WTC11 (cell line): ENCODE results near the gene SERPINB4. TPM values are rescaled to one million over a fixed set of nuclear protein-coding genes. Genes with fewer than 3 reads are reported as not detected.

ENCODE experiments used
- ATAC-seq: fragments of 200-7000 bp; cut with Tn5 transposase; 2 replicates; pipeline ENCODE4 v1.10.0; 2021; ENCODE audit warnings: mild to moderate bottlenecking, moderate library complexity
- CTCF ChIA-PET: fragments of 300-600 bp; sonication (Branson Sonifier 250); formaldehyde crosslinking; loops from one replicate; lab custom pipeline; 2021; ENCODE audit warnings: antibody characterized with exemption; lab: Charles Lee
- POLR2A ChIA-PET: fragments of 350-600 bp; sonication (Branson Sonifier 250); formaldehyde crosslinking; loops from one replicate; lab custom pipeline; 2021; ENCODE audit warnings: antibody characterized with exemption; lab: Charles Lee
- DNase-seq: peaks from one replicate; pipeline ENCODE4 v3.0.0; 2021; ENCODE audit warnings: low spot score
- H3K27ac Mint-ChIP-seq: 2 replicates; pipeline ENCODE4 v1.8.0; 2021; ENCODE audit warnings: mixed read lengths
- H3K27me3 Mint-ChIP-seq: 2 replicates; pipeline ENCODE4 v1.8.0; 2021; ENCODE audit warnings: low read depth, mild to moderate bottlenecking, moderate library complexity, mixed read lengths
- H3K36me3 Mint-ChIP-seq: 2 replicates; pipeline ENCODE4 v1.8.0; 2021; ENCODE audit warnings: mixed read lengths
- H3K4me1 Mint-ChIP-seq: 2 replicates; pipeline ENCODE4 v1.8.0; 2022; ENCODE audit warnings: mixed read lengths
- H3K4me3 Mint-ChIP-seq: 2 replicates; pipeline ENCODE4 v1.8.0; 2021; ENCODE audit warnings: mild to moderate bottlenecking, moderate library complexity, mixed read lengths
- H3K9me3 Mint-ChIP-seq: 2 replicates; pipeline ENCODE4 v1.8.0; 2021; ENCODE audit warnings: mixed read lengths
- CBFB ChIP-seq: sonication (generic); formaldehyde crosslinking; IDR thresholded peaks from 2 replicates; pipeline ENCODE4 v1.8.1; 2022; ENCODE audit warnings: mild to moderate bottlenecking, low read depth, missing genetic modification reagents
- ELF4 ChIP-seq: sonication (generic); formaldehyde crosslinking; IDR thresholded peaks from 2 replicates; pipeline ENCODE4 v1.8.1; 2022; ENCODE audit warnings: low read depth, mild to moderate bottlenecking, moderate library complexity, missing genetic modification reagents
- FOXK1 ChIP-seq: sonication (generic); formaldehyde crosslinking; IDR thresholded peaks from 2 replicates; pipeline ENCODE4 v1.8.0; 2022; ENCODE audit warnings: mild to moderate bottlenecking, moderate library complexity, missing genetic modification reagents
- FOXP1 ChIP-seq: sonication (generic); formaldehyde crosslinking; IDR thresholded peaks from 2 replicates; pipeline ENCODE4 v1.8.0; 2022; ENCODE audit warnings: missing genetic modification reagents, mild to moderate bottlenecking, moderate library complexity, borderline replicate concordance
- GABPB1 ChIP-seq: sonication (generic); formaldehyde crosslinking; IDR thresholded peaks from 2 replicates; pipeline ENCODE4 v1.8.1; 2023; ENCODE audit warnings: mild to moderate bottlenecking, missing genetic modification reagents
- KAT7 ChIP-seq: sonication (generic); formaldehyde crosslinking; IDR thresholded peaks from 2 replicates; pipeline ENCODE4 v1.8.1; 2023; ENCODE audit warnings: missing genetic modification reagents, mild to moderate bottlenecking, borderline replicate concordance
- NFATC4 ChIP-seq: fragments of 250-450 bp; sonication (Bioruptor Pico); IDR thresholded peaks from 2 replicates; pipeline ENCODE4 v1.9.0; 2021; ENCODE audit warnings: mild to moderate bottlenecking
- NFE2L1 ChIP-seq: sonication (generic); formaldehyde crosslinking; IDR thresholded peaks from 2 replicates; pipeline ENCODE4 v1.8.1; 2023; ENCODE audit warnings: missing genetic modification reagents
- ZNF263 ChIP-seq: sonication (generic); formaldehyde crosslinking; IDR thresholded peaks from 2 replicates; pipeline ENCODE4 v1.8.1; 2022; ENCODE audit warnings: low read depth, mild to moderate bottlenecking, moderate library complexity, missing genetic modification reagents
- ZNF396 ChIP-seq: fragments of 250-450 bp; sonication (Bioruptor Pico); IDR thresholded peaks from 2 replicates; pipeline ENCODE4 v1.8.0; 2021; ENCODE audit warnings: mild to moderate bottlenecking, moderate library complexity, borderline replicate concordance
- ZNF423 ChIP-seq: fragments of 250-450 bp; sonication (Bioruptor Pico); IDR thresholded peaks from 2 replicates; pipeline ENCODE4 v2.1.2; 2022; ENCODE audit warnings: mild to moderate bottlenecking, moderate library complexity
- total RNA-seq: library from RNA; stranded (reverse); gene quantifications from 3 replicates; pipeline ENCODE4 v1.2.3, GENCODE V29; 2021
- TF ChIP-seq, protein P1 (sequence below): fragments of 250-450 bp; sonication (Bioruptor Pico); IDR thresholded peaks from 2 replicates; pipeline ENCODE4 v1.9.0; 2021; ENCODE audit warnings: mild to moderate bottlenecking
- TF ChIP-seq, protein P2 (sequence below): sonication (generic); formaldehyde crosslinking; IDR thresholded peaks from 2 replicates; pipeline ENCODE4 v1.8.0; 2022; ENCODE audit warnings: mild to moderate bottlenecking, missing genetic modification reagents
- TF ChIP-seq, protein P3 (sequence below): sonication (generic); formaldehyde crosslinking; IDR thresholded peaks from 2 replicates; pipeline ENCODE4 v1.8.1; 2022; ENCODE audit warnings: low read depth, missing genetic modification reagents, borderline replicate concordance
- TF ChIP-seq, protein P4 (sequence below): sonication (generic); formaldehyde crosslinking; conservative IDR thresholded peaks from 2 replicates; pipeline ENCODE4 v1.8.1; 2023; ENCODE audit warnings: mild to moderate bottlenecking, low read depth, missing genetic modification reagents, moderate library complexity
- TF ChIP-seq, protein P5 (sequence below): sonication (generic); formaldehyde crosslinking; IDR thresholded peaks from 2 replicates; pipeline ENCODE4 v1.8.1; 2023; ENCODE audit warnings: mild to moderate bottlenecking, missing genetic modification reagents, moderate library complexity
- TF ChIP-seq, protein P6 (sequence below): fragments of 250-450 bp; sonication (Bioruptor Pico); IDR thresholded peaks from 2 replicates; pipeline ENCODE4 v1.9.0; 2021; ENCODE audit warnings: mild to moderate bottlenecking, borderline replicate concordance

The SERPINB4 gene
- total RNA-seq, 1 experiment from 2014 or later, result 1.3 TPM

DNA sequence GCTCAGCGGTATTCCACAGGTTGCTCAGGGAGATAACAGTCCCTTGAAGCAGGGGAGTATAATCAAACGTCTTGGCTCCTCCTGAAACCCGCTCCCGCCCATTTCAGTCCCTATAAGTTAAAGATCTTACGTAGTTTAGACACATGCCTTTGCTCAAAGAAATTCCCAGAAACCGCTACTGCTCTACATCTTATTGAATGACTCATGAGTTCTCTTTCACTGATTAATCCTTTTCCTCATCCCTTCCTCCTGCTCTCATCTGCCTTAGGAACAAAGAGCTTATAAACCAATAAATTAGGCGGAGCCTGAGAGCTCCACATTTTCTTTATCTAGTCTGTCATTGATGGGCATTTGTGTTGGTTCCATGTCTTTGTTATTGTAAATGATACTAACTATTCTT lies 4.2 kb upstream of the SERPINB4 start:
- DNase-seq, result no peak
- no peak for ATAC-seq
- H3K9me3 Mint-ChIP-seq, result peaks cover 10% of the 10 kb centered on the region
- no peaks in the 10 kb centered on the region for H3K27me3 Mint-ChIP-seq
- no peak overlapping the region for H3K27ac Mint-ChIP-seq
- H3K36me3 Mint-ChIP-seq, result no peaks in the 10 kb centered on the region
- H3K4me3 Mint-ChIP-seq, result no peak overlapping the region
- ChIA-PET POLR2A (no interaction called here), CTCF (interaction anchor here (1.2 kb wide), 1 partner anchor 70 kb away, joined by 3 read pairs; no protein-coding TSS in a partner anchor)
- TF ChIP-seq ZNF263 (no peak), FOXK1 (CRISPR knock-in tag) (no peak), NFE2L1 (CRISPR knock-in tag) (no peak), NFATC4 (CRISPR knock-in tag) (no peak), FOXP1 (CRISPR knock-in tag) (no peak), KAT7 (CRISPR knock-in tag) (no peak), ZNF396 (CRISPR knock-in tag) (no peak), CBFB (CRISPR knock-in tag) (no peak), ZNF423 (no peak), ELF4 (CRISPR knock-in tag) (no peak), GABPB1 (no peak)
- TF ChIP-seq, protein P1, sequence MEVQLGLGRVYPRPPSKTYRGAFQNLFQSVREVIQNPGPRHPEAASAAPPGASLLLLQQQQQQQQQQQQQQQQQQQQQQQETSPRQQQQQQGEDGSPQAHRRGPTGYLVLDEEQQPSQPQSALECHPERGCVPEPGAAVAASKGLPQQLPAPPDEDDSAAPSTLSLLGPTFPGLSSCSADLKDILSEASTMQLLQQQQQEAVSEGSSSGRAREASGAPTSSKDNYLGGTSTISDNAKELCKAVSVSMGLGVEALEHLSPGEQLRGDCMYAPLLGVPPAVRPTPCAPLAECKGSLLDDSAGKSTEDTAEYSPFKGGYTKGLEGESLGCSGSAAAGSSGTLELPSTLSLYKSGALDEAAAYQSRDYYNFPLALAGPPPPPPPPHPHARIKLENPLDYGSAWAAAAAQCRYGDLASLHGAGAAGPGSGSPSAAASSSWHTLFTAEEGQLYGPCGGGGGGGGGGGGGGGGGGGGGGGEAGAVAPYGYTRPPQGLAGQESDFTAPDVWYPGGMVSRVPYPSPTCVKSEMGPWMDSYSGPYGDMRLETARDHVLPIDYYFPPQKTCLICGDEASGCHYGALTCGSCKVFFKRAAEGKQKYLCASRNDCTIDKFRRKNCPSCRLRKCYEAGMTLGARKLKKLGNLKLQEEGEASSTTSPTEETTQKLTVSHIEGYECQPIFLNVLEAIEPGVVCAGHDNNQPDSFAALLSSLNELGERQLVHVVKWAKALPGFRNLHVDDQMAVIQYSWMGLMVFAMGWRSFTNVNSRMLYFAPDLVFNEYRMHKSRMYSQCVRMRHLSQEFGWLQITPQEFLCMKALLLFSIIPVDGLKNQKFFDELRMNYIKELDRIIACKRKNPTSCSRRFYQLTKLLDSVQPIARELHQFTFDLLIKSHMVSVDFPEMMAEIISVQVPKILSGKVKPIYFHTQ (CRISPR knock-in tag), result no peak
- TF ChIP-seq, protein P2, sequence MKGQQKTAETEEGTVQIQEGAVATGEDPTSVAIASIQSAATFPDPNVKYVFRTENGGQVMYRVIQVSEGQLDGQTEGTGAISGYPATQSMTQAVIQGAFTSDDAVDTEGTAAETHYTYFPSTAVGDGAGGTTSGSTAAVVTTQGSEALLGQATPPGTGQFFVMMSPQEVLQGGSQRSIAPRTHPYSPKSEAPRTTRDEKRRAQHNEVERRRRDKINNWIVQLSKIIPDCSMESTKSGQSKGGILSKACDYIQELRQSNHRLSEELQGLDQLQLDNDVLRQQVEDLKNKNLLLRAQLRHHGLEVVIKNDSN (CRISPR knock-in tag), result no peak
- TF ChIP-seq, protein P3, sequence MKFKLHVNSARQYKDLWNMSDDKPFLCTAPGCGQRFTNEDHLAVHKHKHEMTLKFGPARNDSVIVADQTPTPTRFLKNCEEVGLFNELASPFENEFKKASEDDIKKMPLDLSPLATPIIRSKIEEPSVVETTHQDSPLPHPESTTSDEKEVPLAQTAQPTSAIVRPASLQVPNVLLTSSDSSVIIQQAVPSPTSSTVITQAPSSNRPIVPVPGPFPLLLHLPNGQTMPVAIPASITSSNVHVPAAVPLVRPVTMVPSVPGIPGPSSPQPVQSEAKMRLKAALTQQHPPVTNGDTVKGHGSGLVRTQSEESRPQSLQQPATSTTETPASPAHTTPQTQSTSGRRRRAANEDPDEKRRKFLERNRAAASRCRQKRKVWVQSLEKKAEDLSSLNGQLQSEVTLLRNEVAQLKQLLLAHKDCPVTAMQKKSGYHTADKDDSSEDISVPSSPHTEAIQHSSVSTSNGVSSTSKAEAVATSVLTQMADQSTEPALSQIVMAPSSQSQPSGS (CRISPR knock-in tag), result no peak
- TF ChIP-seq, protein P4, sequence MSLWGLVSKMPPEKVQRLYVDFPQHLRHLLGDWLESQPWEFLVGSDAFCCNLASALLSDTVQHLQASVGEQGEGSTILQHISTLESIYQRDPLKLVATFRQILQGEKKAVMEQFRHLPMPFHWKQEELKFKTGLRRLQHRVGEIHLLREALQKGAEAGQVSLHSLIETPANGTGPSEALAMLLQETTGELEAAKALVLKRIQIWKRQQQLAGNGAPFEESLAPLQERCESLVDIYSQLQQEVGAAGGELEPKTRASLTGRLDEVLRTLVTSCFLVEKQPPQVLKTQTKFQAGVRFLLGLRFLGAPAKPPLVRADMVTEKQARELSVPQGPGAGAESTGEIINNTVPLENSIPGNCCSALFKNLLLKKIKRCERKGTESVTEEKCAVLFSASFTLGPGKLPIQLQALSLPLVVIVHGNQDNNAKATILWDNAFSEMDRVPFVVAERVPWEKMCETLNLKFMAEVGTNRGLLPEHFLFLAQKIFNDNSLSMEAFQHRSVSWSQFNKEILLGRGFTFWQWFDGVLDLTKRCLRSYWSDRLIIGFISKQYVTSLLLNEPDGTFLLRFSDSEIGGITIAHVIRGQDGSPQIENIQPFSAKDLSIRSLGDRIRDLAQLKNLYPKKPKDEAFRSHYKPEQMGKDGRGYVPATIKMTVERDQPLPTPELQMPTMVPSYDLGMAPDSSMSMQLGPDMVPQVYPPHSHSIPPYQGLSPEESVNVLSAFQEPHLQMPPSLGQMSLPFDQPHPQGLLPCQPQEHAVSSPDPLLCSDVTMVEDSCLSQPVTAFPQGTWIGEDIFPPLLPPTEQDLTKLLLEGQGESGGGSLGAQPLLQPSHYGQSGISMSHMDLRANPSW (CRISPR knock-in tag), result no peak
- TF ChIP-seq, protein P5, sequence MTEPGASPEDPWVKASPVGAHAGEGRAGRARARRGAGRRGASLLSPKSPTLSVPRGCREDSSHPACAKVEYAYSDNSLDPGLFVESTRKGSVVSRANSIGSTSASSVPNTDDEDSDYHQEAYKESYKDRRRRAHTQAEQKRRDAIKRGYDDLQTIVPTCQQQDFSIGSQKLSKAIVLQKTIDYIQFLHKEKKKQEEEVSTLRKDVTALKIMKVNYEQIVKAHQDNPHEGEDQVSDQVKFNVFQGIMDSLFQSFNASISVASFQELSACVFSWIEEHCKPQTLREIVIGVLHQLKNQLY (CRISPR knock-in tag), result no peak
- TF ChIP-seq, protein P6, sequence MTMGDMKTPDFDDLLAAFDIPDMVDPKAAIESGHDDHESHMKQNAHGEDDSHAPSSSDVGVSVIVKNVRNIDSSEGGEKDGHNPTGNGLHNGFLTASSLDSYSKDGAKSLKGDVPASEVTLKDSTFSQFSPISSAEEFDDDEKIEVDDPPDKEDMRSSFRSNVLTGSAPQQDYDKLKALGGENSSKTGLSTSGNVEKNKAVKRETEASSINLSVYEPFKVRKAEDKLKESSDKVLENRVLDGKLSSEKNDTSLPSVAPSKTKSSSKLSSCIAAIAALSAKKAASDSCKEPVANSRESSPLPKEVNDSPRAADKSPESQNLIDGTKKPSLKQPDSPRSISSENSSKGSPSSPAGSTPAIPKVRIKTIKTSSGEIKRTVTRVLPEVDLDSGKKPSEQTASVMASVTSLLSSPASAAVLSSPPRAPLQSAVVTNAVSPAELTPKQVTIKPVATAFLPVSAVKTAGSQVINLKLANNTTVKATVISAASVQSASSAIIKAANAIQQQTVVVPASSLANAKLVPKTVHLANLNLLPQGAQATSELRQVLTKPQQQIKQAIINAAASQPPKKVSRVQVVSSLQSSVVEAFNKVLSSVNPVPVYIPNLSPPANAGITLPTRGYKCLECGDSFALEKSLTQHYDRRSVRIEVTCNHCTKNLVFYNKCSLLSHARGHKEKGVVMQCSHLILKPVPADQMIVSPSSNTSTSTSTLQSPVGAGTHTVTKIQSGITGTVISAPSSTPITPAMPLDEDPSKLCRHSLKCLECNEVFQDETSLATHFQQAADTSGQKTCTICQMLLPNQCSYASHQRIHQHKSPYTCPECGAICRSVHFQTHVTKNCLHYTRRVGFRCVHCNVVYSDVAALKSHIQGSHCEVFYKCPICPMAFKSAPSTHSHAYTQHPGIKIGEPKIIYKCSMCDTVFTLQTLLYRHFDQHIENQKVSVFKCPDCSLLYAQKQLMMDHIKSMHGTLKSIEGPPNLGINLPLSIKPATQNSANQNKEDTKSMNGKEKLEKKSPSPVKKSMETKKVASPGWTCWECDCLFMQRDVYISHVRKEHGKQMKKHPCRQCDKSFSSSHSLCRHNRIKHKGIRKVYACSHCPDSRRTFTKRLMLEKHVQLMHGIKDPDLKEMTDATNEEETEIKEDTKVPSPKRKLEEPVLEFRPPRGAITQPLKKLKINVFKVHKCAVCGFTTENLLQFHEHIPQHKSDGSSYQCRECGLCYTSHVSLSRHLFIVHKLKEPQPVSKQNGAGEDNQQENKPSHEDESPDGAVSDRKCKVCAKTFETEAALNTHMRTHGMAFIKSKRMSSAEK (CRISPR knock-in tag), result no peak
- H3K4me1 Mint-ChIP-seq, result peaks cover 39% of the 10 kb centered on the region
